Natural killer cell (primary cell): Measurements from ENCODE around the gene PERCC1. TPM values are rescaled to one million over a fixed set of nuclear protein-coding genes. Genes with fewer than 3 reads are reported as not detected.

Source experiments
- ATAC-seq, 3 donors: fragments of 150-1000 bp in 2 of 3; fragments of 200-7000 bp in 1 of 3; cut with Tn5 transposase; 1 replicate in 1 of 3; 2 replicates in 2 of 3; pipeline ENCODE4 v1.10.0; 2021; ENCODE audit warnings: mild to moderate bottlenecking in 2 of 3, moderate library complexity in 2 of 3
- DNase-seq, 2 donors: peaks; one replicate each; pipeline versions ENCODE4 v3.0.0 to v3.0.0-alpha.2; 2013 to 2021; ENCODE audit warnings: mixed read lengths in 1 of 2
- H3K27ac ChIP-seq: one replicate; pipeline ENCODE4 v1.5.1; 2013; ENCODE audit warnings: mild to moderate bottlenecking, low read length
- H3K27me3 ChIP-seq: one replicate; pipeline ENCODE4 v1.6.1; 2013; ENCODE audit warnings: low read length; ENCODE audit not compliant: control insufficient read depth, insufficient read depth
- H3K36me3 ChIP-seq: one replicate; pipeline ENCODE4 v1.6.1; 2013; ENCODE audit warnings: low read length; ENCODE audit not compliant: control insufficient read depth, insufficient read depth
- H3K4me1 ChIP-seq: one replicate; pipeline ENCODE4 v1.6.1; 2013; ENCODE audit warnings: low read length; ENCODE audit not compliant: control insufficient read depth, insufficient read depth
- H3K4me3 ChIP-seq: one replicate; pipeline ENCODE4 v1.5.1; 2013; ENCODE audit warnings: low read length
- H3K9me3 ChIP-seq: one replicate; pipeline ENCODE4 v1.6.1; 2013; ENCODE audit warnings: low read length; ENCODE audit not compliant: control insufficient read depth, insufficient read depth
- H3K27ac Mint-ChIP-seq, 2 donors: one replicate each; pipeline ENCODE4 v1.8.0; 2022; ENCODE audit warnings: mild to moderate bottlenecking in 2 of 2, mixed read lengths in 2 of 2, moderate library complexity in 1 of 2
- H3K27me3 Mint-ChIP-seq, 2 donors: one replicate each; pipeline ENCODE4 v1.8.0; 2022; ENCODE audit warnings: low read depth in 2 of 2, mixed read lengths in 2 of 2
- H3K36me3 Mint-ChIP-seq: one replicate; pipeline ENCODE4 v1.8.0; 2022; ENCODE audit warnings: mixed read lengths
- H3K4me1 Mint-ChIP-seq, 2 donors: one replicate each; pipeline ENCODE4 v1.8.0; 2022; ENCODE audit warnings: mixed read lengths in 2 of 2
- H3K4me3 Mint-ChIP-seq: one replicate; pipeline ENCODE4 v1.8.0; 2022; ENCODE audit warnings: mild to moderate bottlenecking, moderate library complexity, mixed read lengths
- H3K9me3 Mint-ChIP-seq, 2 donors: one replicate each; pipeline ENCODE4 v1.8.0; 2022; ENCODE audit warnings: mixed read lengths in 2 of 2
- CTCF ChIP-seq: fragments of 200-600 bp; IDR thresholded peaks from one replicate; pipeline ENCODE4 v1.8.0; 2022; ENCODE audit warnings: antibody characterized with exemption
- WGBS: methylation state at CpG from one replicate; pipeline ENCODE4 v1.1.7; 2013; ENCODE audit warnings: missing lambda C conversion rate; ENCODE audit not compliant: insufficient coverage; 5-methylcytosine and 5-hydroxymethylcytosine counted together
- intact Hi-C: fragments of 100-400 bp; cut with micrococcal nuclease; formaldehyde crosslinking; loops from one replicate; pipeline ENCODE4 v1.14.2; 2022
- total RNA-seq, 4 donors: library from RNA; stranded (reverse); fragments of 120-200 nt in 1 of 4; gene quantifications; one replicate each; pipeline versions ENCODE4 v1.2.3 to v1.2.4, GENCODE V29; 2013 to 2022

The PERCC1 gene
- total RNA-seq, 3 donors from 2014 or later (not counting 1 experiment from before 2014, with no cell fraction given), result 0.68 to 0.96 (median 0.83) TPM

GRCh38 chr16:1443403-1443973, 12.6 kb downstream of the PERCC1 start:
- no peaks in the 10 kb centered on the region for H3K9me3 Mint-ChIP-seq
- no peak overlapping the region for H3K4me3 Mint-ChIP-seq
- no peak for ATAC-seq

GRCh38 chr16:1443980-1444729, 13.3 kb downstream of the PERCC1 start, which contains the start of gene CCDC154:
CCDC154 (minus strand) TSS chr16:1444556; CDS start chr16:1444322, 234 bp downstream.
- H3K4me3 ChIP-seq, result no peak within 1 kb of the TSS
- peaks cover 18% of the 10 kb centered on the region for H3K36me3 ChIP-seq
- peak within 1 kb of the TSS; percentile 68 for H3K27ac ChIP-seq
- 88% methylated on average over 27 of the region's 27 CpGs for WGBS
- ATAC-seq (no peak), DNase-seq (no peak)
- H3K9me3 Mint-ChIP-seq, result no peaks in the 10 kb centered on the region
- no peaks in the 10 kb centered on the region for H3K36me3 Mint-ChIP-seq
- H3K27me3 ChIP-seq, result no peaks in the 10 kb centered on the region
- TF ChIP-seq CTCF, result no peak
- intact Hi-C loops, result no loop called here
- H3K4me3 Mint-ChIP-seq, result no peak within 1 kb of the TSS
- H3K27me3 Mint-ChIP-seq, result no peaks in the 10 kb centered on the region
- peaks cover 11% of the 10 kb centered on the region for H3K4me1 ChIP-seq
- no peaks in the 10 kb centered on the region for H3K9me3 ChIP-seq
- peaks cover 0 to 10% of the 10 kb centered on the region in 2 donors for H3K4me1 Mint-ChIP-seq
- peak within 1 kb of the TSS in 1 of 2 donors; percentile 72 for H3K27ac Mint-ChIP-seq

More at GRCh38 chr16:1443403-1443973, 12.6 kb downstream of the PERCC1 start:
- peaks cover 0 to 10% of the 10 kb centered on the region in 2 donors for H3K4me1 Mint-ChIP-seq
- H3K27me3 ChIP-seq, result no peaks in the 10 kb centered on the region
- H3K4me1 ChIP-seq, result peaks cover 11% of the 10 kb centered on the region
- H3K36me3 ChIP-seq, result peaks cover 13% of the 10 kb centered on the region
- intact Hi-C loops, result no loop called here
- no peaks in the 10 kb centered on the region for H3K36me3 Mint-ChIP-seq
- no peaks in the 10 kb centered on the region for H3K9me3 ChIP-seq
- H3K4me3 ChIP-seq, result no peak overlapping the region
- 90% methylated on average over 38 of the region's 38 CpGs for WGBS
- no peak for TF ChIP-seq CTCF
- no peak overlapping the region for H3K27ac Mint-ChIP-seq
- no peak overlapping the region for H3K27ac ChIP-seq
- no peaks in the 10 kb centered on the region for H3K27me3 Mint-ChIP-seq
- DNase-seq, result no peak

- H3K27me3 ChIP-seq, result no peaks in the 10 kb centered on the region
- ATAC-seq, result peak in 2 of 3 donors; percentile 42 to 57
- TF ChIP-seq CTCF, result no peak
- intact Hi-C loops, result no loop called here
- no peaks in the 10 kb centered on the region for H3K9me3 ChIP-seq
- H3K4me1 ChIP-seq, result peaks cover 11% of the 10 kb centered on the region
- no peak for DNase-seq
- Mint-ChIP-seq H3K4me1 (peaks cover 0 to 13% of the 10 kb centered on the region in 2 donors), H3K27ac (peak overlapping the region in 1 of 2 donors; percentile 72), H3K4me3 (no peak overlapping the region), H3K9me3 (no peaks in the 10 kb centered on the region), H3K27me3 (no peaks in the 10 kb centered on the region), H3K36me3 (no peaks in the 10 kb centered on the region)
- WGBS, result 78% methylated on average over 48 of the region's 48 CpGs
- peaks cover 24% of the 10 kb centered on the region for H3K36me3 ChIP-seq
- H3K4me3 ChIP-seq, result no peak overlapping the region
- H3K27ac ChIP-seq, result peak overlapping the region; percentile 68
Measured at GRCh38 chr16:1444730-1445517, 14.0 kb downstream of the PERCC1 start.
